GM12872 (cell line): ENCODE results near the gene HIVEP3.

Source experiments
- TF ChIP-seq, protein P1 (sequence below): IDR thresholded peaks from 3 replicates; pipeline ENCODE4 v1.5.1; 2011; ENCODE audit warnings: low read depth, mild to moderate bottlenecking, low read length, moderate library complexity; ENCODE audit not compliant: insufficient read depth

The HIVEP3 gene

DNA sequence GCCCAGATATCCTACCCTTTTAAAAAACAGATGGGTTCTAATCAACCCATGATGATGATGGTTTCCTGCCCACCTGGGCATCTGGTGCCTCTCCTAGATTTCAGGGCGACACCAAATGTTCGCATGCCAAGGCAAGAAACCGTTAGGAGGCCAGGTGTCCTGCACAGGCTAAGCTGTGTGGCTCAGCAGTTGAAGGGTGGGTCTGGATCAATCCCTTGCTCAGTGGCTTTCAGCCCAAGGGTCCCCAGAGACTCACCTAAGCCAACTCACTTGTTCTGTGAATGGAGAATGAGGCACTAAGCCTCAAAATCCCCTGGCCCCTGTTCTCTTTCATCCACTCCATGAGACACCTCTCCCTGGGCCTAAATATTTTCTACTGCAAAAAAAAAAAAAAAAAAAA, 265.1 kb downstream of the HIVEP3 start:
- TF ChIP-seq, protein P1, sequence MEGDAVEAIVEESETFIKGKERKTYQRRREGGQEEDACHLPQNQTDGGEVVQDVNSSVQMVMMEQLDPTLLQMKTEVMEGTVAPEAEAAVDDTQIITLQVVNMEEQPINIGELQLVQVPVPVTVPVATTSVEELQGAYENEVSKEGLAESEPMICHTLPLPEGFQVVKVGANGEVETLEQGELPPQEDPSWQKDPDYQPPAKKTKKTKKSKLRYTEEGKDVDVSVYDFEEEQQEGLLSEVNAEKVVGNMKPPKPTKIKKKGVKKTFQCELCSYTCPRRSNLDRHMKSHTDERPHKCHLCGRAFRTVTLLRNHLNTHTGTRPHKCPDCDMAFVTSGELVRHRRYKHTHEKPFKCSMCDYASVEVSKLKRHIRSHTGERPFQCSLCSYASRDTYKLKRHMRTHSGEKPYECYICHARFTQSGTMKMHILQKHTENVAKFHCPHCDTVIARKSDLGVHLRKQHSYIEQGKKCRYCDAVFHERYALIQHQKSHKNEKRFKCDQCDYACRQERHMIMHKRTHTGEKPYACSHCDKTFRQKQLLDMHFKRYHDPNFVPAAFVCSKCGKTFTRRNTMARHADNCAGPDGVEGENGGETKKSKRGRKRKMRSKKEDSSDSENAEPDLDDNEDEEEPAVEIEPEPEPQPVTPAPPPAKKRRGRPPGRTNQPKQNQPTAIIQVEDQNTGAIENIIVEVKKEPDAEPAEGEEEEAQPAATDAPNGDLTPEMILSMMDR = no peak

DNA sequence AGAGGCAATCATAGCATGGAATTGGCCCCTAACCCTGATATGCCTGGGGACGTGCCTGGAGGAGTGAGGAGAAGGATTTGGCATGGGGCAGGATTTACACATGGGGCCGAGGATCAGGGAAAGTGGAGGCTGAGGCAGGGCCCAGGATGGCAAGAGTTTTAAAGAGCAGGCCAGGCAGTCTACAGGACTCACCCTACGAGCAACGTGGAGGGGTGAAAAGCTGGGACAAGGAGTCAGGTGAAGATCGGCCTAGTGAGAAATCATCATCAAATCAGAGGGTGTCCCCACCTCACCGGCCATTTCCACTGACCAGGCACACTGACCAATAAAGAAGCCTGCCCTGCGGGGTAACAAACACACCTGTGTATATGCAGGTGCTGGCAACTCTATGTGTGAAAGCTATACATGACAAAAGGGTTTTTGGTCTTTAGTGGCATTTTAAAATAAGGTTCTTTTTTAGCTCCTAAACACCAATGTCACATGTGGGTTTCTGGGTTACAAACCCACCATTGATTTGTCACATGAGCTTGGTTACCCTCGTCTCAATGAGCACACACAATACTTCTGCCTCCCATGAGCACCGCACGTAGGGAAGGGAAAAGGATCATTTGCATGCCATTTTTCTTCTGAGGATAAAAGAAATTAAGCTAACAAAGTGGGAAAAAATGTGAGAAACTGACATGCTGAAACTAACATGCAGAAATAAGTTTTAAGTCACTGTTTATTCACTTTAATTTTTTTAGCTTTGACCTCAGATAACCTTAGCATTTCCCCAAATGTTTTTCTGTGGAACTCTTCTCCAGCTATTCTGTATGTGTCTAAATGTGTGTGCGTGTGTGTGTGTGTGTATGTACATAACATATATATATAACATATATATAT, 266.1 kb downstream of the HIVEP3 start:
- TF ChIP-seq, protein P1 = no peak

DNA sequence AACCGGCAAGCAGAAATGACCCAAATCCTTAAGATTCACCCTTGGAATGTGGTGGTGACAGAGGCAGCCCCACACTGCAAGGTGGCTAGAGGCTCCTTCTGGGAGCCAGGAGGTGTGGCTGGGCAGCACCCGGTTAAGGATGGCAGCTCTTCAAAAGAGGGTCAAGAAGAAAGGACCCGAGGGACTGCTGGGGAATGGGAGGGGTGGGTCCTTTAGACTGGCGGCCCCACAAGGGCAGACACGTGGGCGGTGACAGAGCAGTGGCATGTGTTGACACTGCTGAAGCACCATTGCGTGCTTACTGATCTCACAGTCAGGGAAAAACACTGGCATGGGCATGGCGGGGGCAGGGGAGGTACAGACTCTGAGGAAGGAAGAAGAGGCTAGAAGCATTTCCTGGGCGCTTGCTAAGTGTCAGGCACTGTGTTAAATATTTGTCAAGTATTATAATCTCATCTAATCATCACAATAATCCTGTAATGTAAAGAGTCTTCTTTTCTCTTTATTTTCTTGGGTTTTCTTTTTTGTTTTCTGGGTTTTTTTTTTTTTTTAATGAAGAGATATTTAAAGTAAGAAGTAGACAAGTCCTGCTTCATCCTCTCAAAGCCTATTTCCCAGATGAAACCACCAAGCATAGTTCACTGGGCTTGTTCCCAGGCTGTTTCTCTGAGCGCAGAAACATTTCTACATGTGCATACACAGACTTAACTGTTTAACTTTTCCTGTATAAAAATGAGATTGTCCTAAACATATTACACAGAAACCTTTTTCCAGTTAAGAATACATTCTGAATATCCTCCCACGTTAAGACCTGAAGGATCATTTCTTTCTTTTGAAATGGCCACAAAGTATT, 268.5 kb downstream of the HIVEP3 start:
- TF ChIP-seq, protein P1 = no peak

DNA sequence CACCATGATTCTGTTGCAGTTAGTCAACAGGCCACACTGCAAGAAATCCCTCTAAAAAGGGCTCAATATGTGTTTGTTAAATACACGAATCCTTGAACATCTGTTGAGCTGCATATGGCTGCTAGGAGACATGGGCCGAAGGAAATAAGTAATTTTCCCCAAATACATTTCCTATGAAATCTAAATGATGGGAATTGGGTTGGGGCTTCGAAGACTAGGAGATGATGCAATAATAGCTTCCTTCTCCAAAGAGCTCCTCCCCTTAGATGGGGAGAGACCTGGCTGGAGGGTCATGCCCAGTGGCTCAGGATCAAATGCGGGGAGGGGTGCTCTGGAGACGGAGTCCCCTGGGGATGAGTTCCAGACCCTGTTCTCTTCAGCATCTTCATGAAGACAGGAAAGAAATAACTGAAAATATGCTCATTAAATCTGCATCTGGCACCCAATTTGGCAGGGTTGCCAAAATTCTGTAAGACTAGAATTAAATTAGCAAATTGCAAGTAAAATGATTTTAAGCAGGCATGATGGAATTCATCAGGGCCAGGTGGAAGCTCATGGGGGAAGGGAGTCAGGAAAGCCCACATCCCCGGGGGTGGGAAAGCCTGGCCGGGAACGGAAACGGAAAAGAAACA, 269.2 kb downstream of the HIVEP3 start:
- TF ChIP-seq, protein P1 = no peak

DNA sequence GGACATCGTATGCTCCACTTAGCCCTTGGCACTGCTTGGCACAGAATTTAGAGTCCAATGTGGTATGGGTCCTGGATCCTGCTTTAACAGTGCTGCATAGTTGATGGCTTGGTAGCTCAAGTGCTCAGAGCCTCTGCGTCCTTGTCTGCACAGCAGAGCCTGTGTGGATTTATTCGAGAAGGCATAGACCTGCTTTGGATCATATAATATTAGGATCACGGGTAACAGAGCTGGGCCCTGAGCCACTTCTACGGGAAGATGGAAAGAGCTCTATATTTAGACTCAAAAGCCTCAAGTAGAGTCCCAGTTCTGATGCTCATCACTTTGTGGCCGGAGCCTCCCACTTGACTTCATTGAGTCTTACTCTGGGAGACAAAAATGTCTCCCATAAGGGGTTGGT, 269.9 kb downstream of the HIVEP3 start:
- TF ChIP-seq, protein P1 = no peak

DNA sequence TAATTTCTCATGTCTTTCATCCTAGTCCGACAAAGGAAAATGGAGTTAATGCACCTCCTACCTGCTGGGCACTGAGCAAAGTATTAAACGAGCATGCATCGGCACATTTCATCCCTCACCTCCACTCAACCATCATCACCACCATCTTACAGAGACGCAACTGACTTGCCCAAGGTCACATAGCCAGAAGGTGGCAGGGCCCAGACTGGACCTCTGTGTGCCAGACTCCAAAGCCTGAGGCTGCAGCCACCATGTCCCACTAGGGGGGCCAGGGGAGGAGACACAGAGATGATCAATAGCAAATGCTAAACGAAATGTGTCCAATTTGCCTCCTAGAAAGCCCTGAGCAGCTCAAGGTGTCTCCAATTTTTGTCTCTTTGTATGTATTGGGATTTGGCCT, 270.5 kb downstream of the HIVEP3 start:
- TF ChIP-seq, protein P1 = no peak
